Stomach (tissue), 4 donors: ENCODE measurements around the gene LRRN3.

Experiments
- CTCF ChIP-seq, 7 experiments: fragments of 450-650 bp in 4 of 7; fragments of 200-600 bp in 3 of 7; sonication (generic) in 3 of 7; IDR thresholded peaks; one replicate each; pipeline ENCODE4 v1.5.1; 2016 to 2019; ENCODE audit warnings: antibody characterized with exemption in 7 of 7, control low read depth in 2 of 7, mild to moderate bottlenecking in 1 of 7
- POLR2A ChIP-seq, 4 donors: fragments of 450-650 bp; IDR thresholded peaks; one replicate each; pipeline ENCODE4 v1.6.1; 2016; ENCODE audit warnings: antibody characterized with exemption in 4 of 4, control low read depth in 2 of 4, mild to moderate bottlenecking in 1 of 4, moderate library complexity in 1 of 4
- POLR2AphosphoS5 ChIP-seq, 3 donors: sonication (generic); formaldehyde crosslinking; IDR thresholded peaks; one replicate each; pipeline ENCODE4 v1.6.1; 2016; ENCODE audit warnings: antibody characterized with exemption in 3 of 3

GRCh38 chr7:111086532-111086931 lies 4.4 kb upstream of the LRRN3 start:
- no peak for TF ChIP-seq CTCF (IDR thresholded peaks at IDR 0.05)
- no peak for TF ChIP-seq POLR2AphosphoS5 (IDR thresholded peaks at IDR 0.05)
- no peak for TF ChIP-seq POLR2A (IDR thresholded peaks at IDR 0.05)
